Lower lobe of right lung (tissue), 2 donors: ENCODE results near the gene UNC5C. TPM values are rescaled to one million over a fixed set of nuclear protein-coding genes. Genes with fewer than 3 reads are reported as not detected.

Experiments
- ATAC-seq, 2 donors: fragments of 200-7000 bp; cut with Tn5 transposase; one replicate each; pipeline ENCODE4 v1.9.1; 2020 to 2022; ENCODE audit warnings: mild to moderate bottlenecking in 2 of 2, moderate library complexity in 2 of 2
- DNase-seq: peaks from one replicate; pipeline ENCODE4 v3.0.0-alpha.2; 2020
- H3K27ac ChIP-seq: fragments of 200-600 bp; one replicate; pipeline ENCODE4 v1.8.0; 2022
- H3K27me3 ChIP-seq: fragments of 200-600 bp; one replicate; pipeline ENCODE4 v1.8.0; 2022; ENCODE audit warnings: low read depth
- H3K36me3 ChIP-seq: fragments of 200-600 bp; one replicate; pipeline ENCODE4 v1.8.0; 2022; ENCODE audit warnings: mild to moderate bottlenecking
- H3K4me1 ChIP-seq: fragments of 200-600 bp; one replicate; pipeline ENCODE4 v1.8.0; 2022
- H3K4me3 ChIP-seq: fragments of 200-600 bp; one replicate; pipeline ENCODE4 v1.8.0; 2022; ENCODE audit warnings: mild to moderate bottlenecking
- H3K9me3 ChIP-seq: fragments of 200-600 bp; one replicate; pipeline ENCODE4 v1.8.0; 2022
- intact Hi-C: fragments of 100-400 bp; cut with DNase I; formaldehyde crosslinking; loops from one replicate; pipeline ENCODE4 v1.11.0; 2022
- total RNA-seq: library from RNA; stranded (reverse); fragmentation: NEBNext Ultra II Directional; extraction: Animal tissue kit (Norgen Biotek cat#: 25700); gene quantifications from one replicate; pipeline ENCODE4 v1.2.1, GENCODE V29; 2021
- TF ChIP-seq, protein P1 (sequence below): fragments of 200-600 bp; IDR thresholded peaks from one replicate; pipeline ENCODE4 v1.8.0; 2022; ENCODE audit warnings: antibody characterized with exemption, mild to moderate bottlenecking
- donor health status: DM: no; HTN: yes; CAD: no; lungs with severe emphysema.

UNC5C gene
- total RNA-seq, 1 donor from 2014 or later: 5.1 TPM

- peak in 1 of 2 donors; percentile 17 for ATAC-seq
- no peak overlapping the region for H3K4me3 ChIP-seq
- DNase-seq: no peak
- H3K9me3 ChIP-seq: no peaks in the 10 kb centered on the region
- TF ChIP-seq, protein P1, sequence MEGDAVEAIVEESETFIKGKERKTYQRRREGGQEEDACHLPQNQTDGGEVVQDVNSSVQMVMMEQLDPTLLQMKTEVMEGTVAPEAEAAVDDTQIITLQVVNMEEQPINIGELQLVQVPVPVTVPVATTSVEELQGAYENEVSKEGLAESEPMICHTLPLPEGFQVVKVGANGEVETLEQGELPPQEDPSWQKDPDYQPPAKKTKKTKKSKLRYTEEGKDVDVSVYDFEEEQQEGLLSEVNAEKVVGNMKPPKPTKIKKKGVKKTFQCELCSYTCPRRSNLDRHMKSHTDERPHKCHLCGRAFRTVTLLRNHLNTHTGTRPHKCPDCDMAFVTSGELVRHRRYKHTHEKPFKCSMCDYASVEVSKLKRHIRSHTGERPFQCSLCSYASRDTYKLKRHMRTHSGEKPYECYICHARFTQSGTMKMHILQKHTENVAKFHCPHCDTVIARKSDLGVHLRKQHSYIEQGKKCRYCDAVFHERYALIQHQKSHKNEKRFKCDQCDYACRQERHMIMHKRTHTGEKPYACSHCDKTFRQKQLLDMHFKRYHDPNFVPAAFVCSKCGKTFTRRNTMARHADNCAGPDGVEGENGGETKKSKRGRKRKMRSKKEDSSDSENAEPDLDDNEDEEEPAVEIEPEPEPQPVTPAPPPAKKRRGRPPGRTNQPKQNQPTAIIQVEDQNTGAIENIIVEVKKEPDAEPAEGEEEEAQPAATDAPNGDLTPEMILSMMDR: no peak
- H3K36me3 ChIP-seq: no peaks in the 10 kb centered on the region
- no peak overlapping the region for H3K27ac ChIP-seq
- no peaks in the 10 kb centered on the region for H3K4me1 ChIP-seq
- intact Hi-C loops: no loop called here
- H3K27me3 ChIP-seq: no peaks in the 10 kb centered on the region
Observed at GRCh38 chr4:95193391-95194224, 355.2 kb downstream of the UNC5C start.

GRCh38 chr4:95191537-95191936 lies 357.2 kb downstream of the UNC5C start:
- H3K36me3 ChIP-seq: no peaks in the 10 kb centered on the region
- intact Hi-C loops: no loop called here
- H3K4me3 ChIP-seq: no peak overlapping the region
- DNase-seq (no peak), ATAC-seq (no peak)
- H3K9me3 ChIP-seq: no peaks in the 10 kb centered on the region
- H3K27me3 ChIP-seq: no peaks in the 10 kb centered on the region
- no peak overlapping the region for H3K27ac ChIP-seq
- no peaks in the 10 kb centered on the region for H3K4me1 ChIP-seq
- TF ChIP-seq, protein P1: no peak

GRCh38 chr4:95190751-95191436 lies 357.9 kb downstream of the UNC5C start:
- DNase-seq (no peak), ATAC-seq (no peak)
- no peaks in the 10 kb centered on the region for H3K4me1 ChIP-seq
- intact Hi-C loops: no loop called here
- no peaks in the 10 kb centered on the region for H3K27me3 ChIP-seq
- TF ChIP-seq, protein P1: no peak
- H3K27ac ChIP-seq: no peak overlapping the region
- H3K36me3 ChIP-seq: no peaks in the 10 kb centered on the region
- no peak overlapping the region for H3K4me3 ChIP-seq
- H3K9me3 ChIP-seq: no peaks in the 10 kb centered on the region

DNA sequence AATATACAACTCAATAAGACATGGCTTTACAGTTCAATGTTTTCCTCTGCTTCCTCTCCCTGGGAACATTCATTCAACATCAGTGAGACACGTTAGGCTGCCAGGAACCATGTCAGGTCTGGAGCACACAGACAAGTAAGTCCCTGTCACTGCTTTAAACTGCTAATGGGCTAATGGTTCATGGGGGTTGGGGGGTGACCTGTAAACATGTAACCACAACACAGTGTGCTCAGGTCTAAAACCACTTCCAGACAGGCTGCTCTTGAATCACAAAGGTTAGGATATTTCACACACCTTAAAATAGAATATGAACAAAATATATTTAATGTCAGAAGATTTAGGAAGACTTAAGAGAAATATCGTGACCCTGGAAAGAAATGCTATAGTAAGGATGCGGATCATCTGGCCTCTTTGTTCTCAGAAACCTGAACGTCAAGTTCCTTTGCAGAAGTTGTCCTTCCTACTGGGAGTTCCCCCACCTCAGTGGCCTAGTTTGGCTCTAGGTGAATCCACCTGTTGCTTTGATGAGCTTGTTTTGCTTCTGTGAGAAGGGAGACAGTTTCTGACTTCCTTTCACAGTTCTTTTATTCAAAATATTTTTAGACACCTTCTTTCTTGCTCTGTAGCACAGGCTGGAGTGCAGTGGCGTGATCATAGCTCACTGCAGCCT lies 359.9 kb downstream of the UNC5C start:
- intact Hi-C loops: no loop called here
- no peak overlapping the region for H3K4me3 ChIP-seq
- no peaks in the 10 kb centered on the region for H3K27me3 ChIP-seq
- no peak overlapping the region for H3K27ac ChIP-seq
- TF ChIP-seq, protein P1: no peak
- no peaks in the 10 kb centered on the region for H3K36me3 ChIP-seq
- no peak for DNase-seq
- no peak for ATAC-seq
- no peaks in the 10 kb centered on the region for H3K4me1 ChIP-seq
- no peaks in the 10 kb centered on the region for H3K9me3 ChIP-seq

- Histone ChIP-seq H3K27ac (no peak overlapping the region), H3K4me1 (no peaks in the 10 kb centered on the region), H3K9me3 (no peaks in the 10 kb centered on the region), H3K4me3 (no peak overlapping the region), H3K27me3 (no peaks in the 10 kb centered on the region), H3K36me3 (no peaks in the 10 kb centered on the region)
- intact Hi-C loops: no loop called here
- DNase-seq: no peak
- TF ChIP-seq, protein P1: no peak
- peak in 1 of 2 donors; percentile 32 for ATAC-seq
Observed at GRCh38 chr4:95186666-95187065, 362.1 kb downstream of the UNC5C start.
